ENCODE data around the gene SSR4. TPM values are rescaled to one million over a fixed set of nuclear protein-coding genes. Genes with fewer than 3 reads are reported as not detected.

The SSR4 gene
- polyA plus RNA-seq, 1 experiment = 598 TPM

DNA sequence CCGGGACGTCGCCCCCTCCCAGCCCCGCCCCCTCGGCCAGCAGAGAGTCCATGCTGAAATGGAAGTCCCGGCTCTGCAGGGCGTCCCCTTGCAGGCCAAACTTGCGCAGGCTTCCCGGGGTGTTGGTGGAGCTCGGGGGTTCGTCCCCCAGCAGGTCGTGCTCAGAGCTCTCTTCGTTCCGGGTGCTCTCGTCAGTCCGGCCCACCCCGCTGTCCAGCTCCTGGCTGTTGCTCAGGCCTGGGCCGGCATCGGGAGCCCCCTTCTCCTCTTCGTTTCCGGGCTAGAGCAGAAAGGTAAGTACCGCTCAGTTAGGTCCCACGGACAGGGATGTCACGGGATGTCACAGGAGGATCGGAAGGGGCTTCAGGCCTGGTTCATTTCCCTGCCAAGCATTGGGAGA lies 10.2 kb downstream of the SSR4 start:
- Histone ChIP-seq H3K36me3 (ENCODE audit: control insufficient read depth, insufficient read depth, low read length) (no peaks in the 10 kb centered on the region), H3K4me3 (ENCODE audit: low read depth, low read length) (no peak overlapping the region), H3K27me3 (ENCODE audit: control insufficient read depth, insufficient read depth, low read length) (no peaks in the 10 kb centered on the region)
- POLR2A ChIA-PET = no interaction called here
- no peak for DNase-seq (ENCODE audit: low read depth)
- CTCF ChIA-PET = no interaction called here
- TF ChIP-seq, protein P1, sequence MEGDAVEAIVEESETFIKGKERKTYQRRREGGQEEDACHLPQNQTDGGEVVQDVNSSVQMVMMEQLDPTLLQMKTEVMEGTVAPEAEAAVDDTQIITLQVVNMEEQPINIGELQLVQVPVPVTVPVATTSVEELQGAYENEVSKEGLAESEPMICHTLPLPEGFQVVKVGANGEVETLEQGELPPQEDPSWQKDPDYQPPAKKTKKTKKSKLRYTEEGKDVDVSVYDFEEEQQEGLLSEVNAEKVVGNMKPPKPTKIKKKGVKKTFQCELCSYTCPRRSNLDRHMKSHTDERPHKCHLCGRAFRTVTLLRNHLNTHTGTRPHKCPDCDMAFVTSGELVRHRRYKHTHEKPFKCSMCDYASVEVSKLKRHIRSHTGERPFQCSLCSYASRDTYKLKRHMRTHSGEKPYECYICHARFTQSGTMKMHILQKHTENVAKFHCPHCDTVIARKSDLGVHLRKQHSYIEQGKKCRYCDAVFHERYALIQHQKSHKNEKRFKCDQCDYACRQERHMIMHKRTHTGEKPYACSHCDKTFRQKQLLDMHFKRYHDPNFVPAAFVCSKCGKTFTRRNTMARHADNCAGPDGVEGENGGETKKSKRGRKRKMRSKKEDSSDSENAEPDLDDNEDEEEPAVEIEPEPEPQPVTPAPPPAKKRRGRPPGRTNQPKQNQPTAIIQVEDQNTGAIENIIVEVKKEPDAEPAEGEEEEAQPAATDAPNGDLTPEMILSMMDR (IDR thresholded peaks at IDR 0.05; ENCODE audit: insufficient read depth, low read depth, low read length) = no peak

DNA sequence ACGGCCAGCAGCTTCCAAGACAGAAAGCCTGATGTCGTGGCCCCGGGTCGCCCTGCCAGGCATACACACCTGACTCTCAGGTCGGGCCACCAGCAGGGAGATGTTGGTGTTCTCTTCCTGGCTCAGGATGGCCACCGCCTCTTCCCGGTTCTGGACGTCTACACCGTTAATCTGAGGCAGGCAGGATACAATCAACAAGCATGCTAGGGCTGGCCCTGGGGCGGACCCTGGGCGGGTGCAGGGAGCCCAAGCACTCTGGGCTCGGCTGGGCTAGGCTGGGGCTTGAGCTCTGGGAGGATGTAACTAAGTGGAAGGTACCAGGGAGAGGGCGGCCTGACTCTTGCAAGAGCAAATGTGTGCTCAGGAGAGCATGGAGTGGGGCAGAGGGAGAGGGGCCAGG lies 11.0 kb downstream of the SSR4 start:
- H3K27me3 ChIP-seq (ENCODE audit: control insufficient read depth, insufficient read depth, low read length) = no peaks in the 10 kb centered on the region
- no peak overlapping the region for H3K4me3 ChIP-seq (ENCODE audit: low read depth, low read length)
- POLR2A ChIA-PET = no interaction called here
- TF ChIP-seq, protein P1 (IDR thresholded peaks at IDR 0.05; ENCODE audit: insufficient read depth, low read depth, low read length) = no peak
- CTCF ChIA-PET = no interaction called here
- no peaks in the 10 kb centered on the region for H3K36me3 ChIP-seq (ENCODE audit: control insufficient read depth, insufficient read depth, low read length)
- DNase-seq (ENCODE audit: low read depth) = no peak

DNA sequence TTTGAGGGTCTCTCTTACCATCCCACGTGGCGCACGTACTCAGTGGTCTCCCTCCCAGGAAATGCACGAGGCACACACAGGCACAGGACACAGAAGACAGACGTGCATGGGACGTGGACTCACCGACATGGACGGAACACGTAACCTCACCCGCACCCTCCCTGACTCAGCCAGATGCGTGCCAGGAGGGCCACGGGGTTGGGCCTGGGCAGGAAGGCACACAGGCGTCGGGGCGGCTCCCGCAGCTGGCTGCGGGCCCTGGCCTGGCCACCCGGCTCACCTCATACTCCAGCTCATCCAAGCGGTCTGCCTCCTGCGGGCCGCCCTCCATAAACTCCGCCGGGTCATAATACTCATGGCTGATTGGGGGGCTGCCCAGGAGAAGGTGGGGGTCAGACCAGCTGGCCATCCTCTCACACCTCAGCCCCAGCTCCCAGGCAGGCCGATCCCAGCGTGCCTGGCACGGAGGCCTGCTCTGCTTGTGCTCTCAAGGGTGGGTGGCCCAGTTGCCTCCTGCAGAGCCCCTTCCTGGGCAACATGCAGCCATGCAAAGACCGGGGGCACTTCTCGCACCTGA lies 12.6 kb downstream of the SSR4 start:
- TF ChIP-seq, protein P1 (IDR thresholded peaks at IDR 0.05; ENCODE audit: insufficient read depth, low read depth, low read length) = no peak
- no peak for DNase-seq (ENCODE audit: low read depth)
- H3K4me3 ChIP-seq (ENCODE audit: low read depth, low read length) = no peak overlapping the region
- no peaks in the 10 kb centered on the region for H3K36me3 ChIP-seq (ENCODE audit: control insufficient read depth, insufficient read depth, low read length)
- no peaks in the 10 kb centered on the region for H3K27me3 ChIP-seq (ENCODE audit: control insufficient read depth, insufficient read depth, low read length)
- ChIA-PET POLR2A (no interaction called here), CTCF (no interaction called here)

DNA sequence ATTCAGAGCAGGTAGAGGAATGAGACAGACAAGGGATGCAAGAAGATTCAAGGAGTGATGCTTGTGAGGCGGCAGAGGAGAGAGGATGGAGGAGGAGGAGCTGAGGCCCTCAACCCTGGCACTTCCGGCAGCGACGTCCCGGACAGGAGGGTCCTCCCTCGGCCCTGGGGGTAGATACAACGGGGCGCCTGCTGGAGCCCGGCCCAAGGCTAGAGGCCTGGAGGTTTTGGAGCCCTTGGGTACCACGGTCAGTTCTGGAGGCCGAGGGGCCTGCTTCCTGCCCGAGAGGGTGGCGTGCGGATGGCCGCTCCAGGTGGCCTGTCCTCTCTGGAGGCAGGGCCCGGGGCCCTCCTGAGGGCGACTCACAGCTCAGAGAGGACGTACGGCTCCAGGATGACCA lies 13.5 kb downstream of the SSR4 start:
- ChIA-PET CTCF (no interaction called here), POLR2A (no interaction called here)
- H3K27me3 ChIP-seq (ENCODE audit: control insufficient read depth, insufficient read depth, low read length) = no peaks in the 10 kb centered on the region; the same call in 1 of the 2 replicates
- no peaks in the 10 kb centered on the region for H3K36me3 ChIP-seq (ENCODE audit: control insufficient read depth, insufficient read depth, low read length)
- no peak for DNase-seq (ENCODE audit: low read depth)
- H3K4me3 ChIP-seq (ENCODE audit: low read depth, low read length) = no peak overlapping the region
- TF ChIP-seq, protein P1 (IDR thresholded peaks at IDR 0.05; ENCODE audit: insufficient read depth, low read depth, low read length) = no peak

DNA sequence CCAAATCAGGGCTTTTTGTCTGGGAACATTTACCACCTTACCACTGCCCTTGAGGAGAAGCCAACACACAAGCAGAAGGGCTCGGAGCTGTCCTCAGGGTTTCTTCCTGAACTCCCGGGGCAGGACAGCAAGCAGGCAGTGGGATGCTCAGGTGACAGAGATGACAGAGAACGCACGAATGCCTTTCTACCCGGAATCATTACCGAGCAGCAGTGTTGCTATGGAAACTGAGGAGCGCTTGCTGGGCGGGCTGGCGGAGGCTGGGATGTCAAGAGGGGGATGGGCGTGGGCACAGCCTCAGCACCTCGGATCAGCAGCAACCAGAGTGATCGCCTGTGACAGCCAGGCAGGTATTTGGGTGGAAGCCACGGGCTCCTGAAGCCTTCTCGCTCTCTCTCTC lies 17.8 kb downstream of the SSR4 start:
- no peaks in the 10 kb centered on the region for H3K36me3 ChIP-seq (ENCODE audit: control insufficient read depth, insufficient read depth, low read length)
- ChIA-PET POLR2A (no interaction called here), CTCF (interaction anchor here (0.9 kb wide), 1 partner anchor 23 kb away, joined by 3 read pairs; no protein-coding TSS in a partner anchor)
- TF ChIP-seq, protein P1 (IDR thresholded peaks at IDR 0.05; ENCODE audit: insufficient read depth, low read depth, low read length) = no peak
- H3K27me3 ChIP-seq (ENCODE audit: control insufficient read depth, insufficient read depth, low read length) = no peaks in the 10 kb centered on the region; the same call in 1 of the 2 replicates
- no peak overlapping the region for H3K4me3 ChIP-seq (ENCODE audit: low read depth, low read length)
- no peak for DNase-seq (ENCODE audit: low read depth)

Measured in BJ (cell line).